Bronchial smooth muscle cell (primary cell): ENCODE measurements around the gene HECTD4. TPM values are rescaled to one million over a fixed set of nuclear protein-coding genes. Genes with fewer than 3 reads are reported as not detected.

Experiments used
- total RNA-seq: library from RNA; depleted of rRNA; stranded (reverse); fragments of >200 nt; gene quantifications from 2 replicates; pipeline ENCODE4 v1.2.1, GENCODE V29; 2014

Gene HECTD4
- 19.7 and 21.7 TPM in 2 replicates for total RNA-seq

DNA sequence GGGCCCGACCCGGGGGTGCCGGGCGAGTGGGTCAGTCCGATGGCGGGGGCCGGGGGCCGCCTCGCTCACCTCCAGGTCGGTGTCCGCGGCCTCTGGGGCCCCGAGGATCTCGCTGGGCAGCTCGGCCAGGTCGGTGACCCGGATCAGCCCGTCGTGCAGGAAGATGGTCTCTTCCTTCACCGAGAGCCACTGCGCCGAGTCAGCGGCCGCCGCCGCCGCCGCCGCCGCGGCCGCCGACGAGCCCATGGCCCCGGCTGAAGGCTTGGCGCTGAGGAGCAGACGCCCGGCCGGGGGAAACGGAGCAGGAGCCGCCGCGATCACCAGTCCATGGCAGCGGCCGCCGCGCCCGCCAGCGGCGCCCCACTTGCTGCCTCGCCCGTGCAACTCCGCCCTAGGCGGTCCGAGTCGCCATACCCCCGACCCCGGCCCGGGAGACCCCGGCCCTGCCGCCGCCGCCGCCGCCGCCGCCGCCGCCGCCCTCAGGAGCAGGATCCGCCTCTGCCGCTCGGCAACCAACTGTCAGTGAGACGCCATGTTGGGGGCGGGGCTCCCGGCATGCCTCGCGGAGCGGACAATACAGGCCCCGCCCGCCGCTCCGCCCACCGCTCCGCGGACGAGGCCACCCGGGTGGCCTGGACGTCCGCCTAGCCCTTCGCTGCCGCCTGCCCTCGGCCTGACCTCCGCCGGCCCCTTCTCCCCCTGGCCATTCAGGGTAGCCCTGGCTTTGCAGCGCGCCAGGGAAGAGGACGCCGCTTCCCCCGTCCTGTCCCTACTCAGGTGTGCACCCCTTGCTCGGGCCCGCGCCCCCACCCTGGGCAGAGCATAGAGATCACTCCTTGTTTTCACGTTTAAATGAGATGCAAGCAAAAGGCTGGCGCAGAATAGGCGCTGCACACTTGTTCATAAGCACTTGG lies at the start of gene HECTD4:
Gene HECTD4 (minus strand): TSS at position 549 of the 914 bp plus-strand sequence. CDS start 303 bp downstream, at position 246.

DNA sequence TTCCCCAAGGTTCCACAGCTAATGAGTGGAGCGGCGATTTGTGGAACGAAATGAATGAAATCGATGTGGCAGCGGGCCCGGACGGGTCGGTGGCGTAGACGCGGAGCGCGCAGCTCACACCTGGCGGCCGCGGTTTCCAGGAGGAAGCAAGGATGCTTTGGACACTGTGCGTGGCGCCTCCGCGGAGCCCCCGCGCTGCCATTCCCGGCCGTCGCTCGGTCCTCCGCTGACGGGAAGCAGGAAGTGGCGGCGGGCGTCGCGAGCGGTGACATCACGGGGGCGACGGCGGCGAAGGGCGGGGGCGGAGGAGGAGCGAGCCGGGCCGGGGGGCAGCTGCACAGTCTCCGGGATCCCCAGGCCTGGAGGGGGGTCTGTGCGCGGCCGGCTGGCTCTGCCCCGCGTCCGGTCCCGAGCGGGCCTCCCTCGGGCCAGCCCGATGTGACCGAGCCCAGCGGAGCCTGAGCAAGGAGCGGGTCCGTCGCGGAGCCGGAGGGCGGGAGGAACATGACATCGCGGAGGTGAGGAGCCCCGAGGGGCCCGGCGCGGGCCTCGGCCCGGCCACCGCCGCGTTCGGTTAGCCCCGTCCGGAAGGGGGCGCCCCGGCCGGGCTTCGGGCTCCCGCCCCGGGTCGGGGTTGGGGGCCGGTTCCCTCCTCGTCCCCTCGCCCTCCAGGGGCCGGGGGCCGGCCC lies 36.5 kb upstream of the HECTD4 start, which contains the start of gene PTPN11:
Gene PTPN11 (plus strand): TSS at position 340 of the 689 bp plus-strand sequence. CDS start 165 bp downstream, at position 505.

DNA sequence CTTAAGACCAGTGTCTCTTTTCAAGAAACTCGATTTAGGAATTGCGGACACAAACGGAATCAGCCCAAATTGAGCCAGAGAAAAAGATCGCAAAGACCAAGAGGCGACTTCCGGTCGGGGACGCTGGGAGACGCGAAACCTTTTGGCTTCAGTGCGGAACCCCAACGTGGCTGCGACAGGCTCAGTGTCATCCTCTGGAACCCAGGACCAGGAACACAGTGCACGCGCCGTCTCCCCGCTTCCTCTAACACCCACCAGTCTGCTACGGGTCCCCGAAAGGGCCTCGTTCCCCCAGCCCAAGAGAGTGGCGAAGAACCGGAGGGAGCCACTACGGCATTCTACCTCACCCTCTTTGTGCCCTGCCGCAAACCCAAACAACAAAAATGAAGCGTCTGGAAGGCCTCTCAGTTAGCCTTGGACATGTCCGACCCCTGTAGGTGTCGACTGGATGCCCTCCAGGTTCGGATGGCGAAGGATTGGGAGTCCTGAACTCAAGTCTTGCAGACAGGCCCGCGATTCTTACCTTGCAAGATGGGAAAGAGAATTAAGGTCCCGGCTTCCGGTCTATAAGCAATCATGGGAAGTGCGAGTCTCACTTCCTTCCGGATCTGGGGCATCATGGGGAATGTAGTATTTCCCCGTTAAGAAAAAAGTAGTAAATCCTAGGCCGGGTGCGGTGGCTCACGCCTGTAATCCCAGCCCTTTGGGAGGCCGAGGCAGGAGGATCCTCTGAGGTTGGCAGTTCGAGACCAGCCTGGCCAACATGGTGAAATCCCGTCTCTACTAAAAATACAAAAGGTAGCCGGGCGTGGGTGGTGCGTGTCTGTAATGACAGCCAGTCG lies 27.1 kb upstream of the HECTD4 start, which contains the start of gene RPL6:
Gene RPL6 (minus strand): TSS at position 542 of the 842 bp plus-strand sequence. CDS start 949 bp downstream, outside the sequence.

GRCh38 chr12:112125250-112125999 lies 256.8 kb downstream of the HECTD4 start, which contains the start of gene TRAFD1:
Gene TRAFD1, plus strand, starts transcription at chr12:112125560. Its CDS starts 4,963 bp downstream, at chr12:112130523.

Other genes with a start within 250 kb of the HECTD4 start
- gene RPL6, start 27.2 kb upstream of the HECTD4 start, total RNA-seq = 405 and 732 TPM in 2 replicates
- 86.4 and 110 TPM in 2 replicates for gene PTPN11, start 36.5 kb upstream of the HECTD4 start, total RNA-seq